Osteoblast (primary cell): Measurements from ENCODE around the gene SULT4A1. TPM values are rescaled to one million over a fixed set of nuclear protein-coding genes. Genes with fewer than 3 reads are reported as not detected.
A peak's percentile ranks its signal among the peaks of the same experiment; 100 is the strongest.

Experiments used
- DNase-seq: peaks from one replicate; pipeline ENCODE4 v3.0.0; 2011; ENCODE audit warnings: low spot score, mixed read lengths; ENCODE audit not compliant: insufficient read length; ENCODE audit errors: missing footprints
- H2AFZ ChIP-seq: 2 replicates; pipeline ENCODE4 v1.6.0; 2011; ENCODE audit warnings: mild to moderate bottlenecking, low read length
- H3K27ac ChIP-seq: 2 replicates; pipeline ENCODE4 v1.5.1; 2011; ENCODE audit warnings: mild to moderate bottlenecking, low read depth, low read length, moderate library complexity
- H3K27me3 ChIP-seq: 2 replicates; pipeline ENCODE4 v1.6.0; 2012; ENCODE audit warnings: mild to moderate bottlenecking, control low read depth, inconsistent platforms, low read length, moderate library complexity; ENCODE audit not compliant: insufficient read depth
- H3K36me3 ChIP-seq: 2 replicates; pipeline ENCODE4 v1.5.1; 2011; ENCODE audit warnings: mild to moderate bottlenecking, low read length, control low read depth, moderate library complexity; ENCODE audit not compliant: insufficient read depth
- H3K4me1 ChIP-seq: 2 replicates; pipeline ENCODE4 v1.5.1; 2011; ENCODE audit warnings: mild to moderate bottlenecking, low read length, control low read depth, moderate library complexity; ENCODE audit not compliant: insufficient read depth
- H3K4me2 ChIP-seq: 2 replicates; pipeline ENCODE4 v1.6.0; 2011; ENCODE audit warnings: mild to moderate bottlenecking, low read length; ENCODE audit not compliant: insufficient read depth
- H3K4me3 ChIP-seq: fragments of 200-600 bp; sonication (generic); 3 replicates; pipeline ENCODE4 v1.5.1; 2012; ENCODE audit warnings: mild to moderate bottlenecking, low read length, inconsistent platforms; ENCODE audit not compliant: insufficient read depth
- H3K79me2 ChIP-seq: 2 replicates; pipeline ENCODE4 v1.6.0; 2012; ENCODE audit warnings: mild to moderate bottlenecking, low read length, control low read depth, inconsistent platforms; ENCODE audit not compliant: insufficient read depth
- H3K9me3 ChIP-seq: 2 replicates; pipeline ENCODE4 v1.5.1; 2011; ENCODE audit warnings: low read depth, low read length, control low read depth
- H4K20me1 ChIP-seq: 2 replicates; pipeline ENCODE4 v1.6.0; 2012; ENCODE audit warnings: mild to moderate bottlenecking, low read length, control low read depth; ENCODE audit not compliant: insufficient read depth
- CTCF ChIP-seq: IDR thresholded peaks from 2 replicates; pipeline ENCODE4 v1.5.1; 2011; ENCODE audit warnings: mild to moderate bottlenecking, low read depth, low read length, moderate library complexity; ENCODE audit errors: extremely low read depth
- total RNA-seq: library from RNA; depleted of rRNA; stranded (reverse); fragments of >200 nt; gene quantifications from 2 replicates; pipeline ENCODE4 v1.2.3, GENCODE V29; 2012

SULT4A1 gene
- total RNA-seq, 1 donor, result under 0.01 TPM

- peaks cover 6% of the 10 kb centered on the region for H3K27me3 ChIP-seq
- no peaks in the 10 kb centered on the region for H3K79me2 ChIP-seq
- DNase-seq, result no peak
- no peaks in the 10 kb centered on the region for H3K4me1 ChIP-seq
- H3K27ac ChIP-seq, result no peak overlapping the region
- H4K20me1 ChIP-seq, result no peaks in the 10 kb centered on the region
- no peak overlapping the region for H3K4me2 ChIP-seq
- TF ChIP-seq CTCF, result no peak
- H3K9me3 ChIP-seq, result no peaks in the 10 kb centered on the region
- no peaks in the 10 kb centered on the region for H3K36me3 ChIP-seq
- H3K4me3 ChIP-seq, result no peak overlapping the region
- H2AFZ ChIP-seq, result no peak overlapping the region
Observed at GRCh38 chr22:43800970-43801369, 61.3 kb downstream of the SULT4A1 start.

- no peak overlapping the region for H3K27ac ChIP-seq
- H3K9me3 ChIP-seq, result no peaks in the 10 kb centered on the region
- no peaks in the 10 kb centered on the region for H3K79me2 ChIP-seq
- no peaks in the 10 kb centered on the region for H4K20me1 ChIP-seq
- no peak for DNase-seq
- no peak overlapping the region for H2AFZ ChIP-seq
- H3K27me3 ChIP-seq, result peaks cover 16% of the 10 kb centered on the region
- no peaks in the 10 kb centered on the region for H3K36me3 ChIP-seq
- no peak overlapping the region for H3K4me3 ChIP-seq
- TF ChIP-seq CTCF, result no peak
- no peaks in the 10 kb centered on the region for H3K4me1 ChIP-seq
- H3K4me2 ChIP-seq, result no peak overlapping the region
Observed at GRCh38 chr22:43798492-43798891, 63.8 kb downstream of the SULT4A1 start.

- Histone ChIP-seq H4K20me1 (no peaks in the 10 kb centered on the region), H2AFZ (no peak overlapping the region), H3K4me1 (no peaks in the 10 kb centered on the region), H3K36me3 (no peaks in the 10 kb centered on the region), H3K27me3 (peaks cover 13% of the 10 kb centered on the region), H3K9me3 (no peaks in the 10 kb centered on the region), H3K27ac (no peak overlapping the region), H3K4me3 (no peak overlapping the region), H3K4me2 (no peak overlapping the region), H3K79me2 (no peaks in the 10 kb centered on the region)
- peak; percentile 53 for TF ChIP-seq CTCF
- DNase-seq, result no peak
Observed at GRCh38 chr22:43796567-43796966, 65.7 kb downstream of the SULT4A1 start.

GRCh38 chr22:43795320-43795719, 67.0 kb downstream of the SULT4A1 start:
- TF ChIP-seq CTCF, result no peak
- peaks cover 11% of the 10 kb centered on the region for H3K27me3 ChIP-seq

More at GRCh38 chr22:43795320-43795719, 67.0 kb downstream of the SULT4A1 start:
- Histone ChIP-seq H3K79me2 (no peaks in the 10 kb centered on the region), H2AFZ (no peak overlapping the region), H3K27ac (no peak overlapping the region), H3K36me3 (no peaks in the 10 kb centered on the region), H3K4me3 (no peak overlapping the region), H3K4me2 (no peak overlapping the region), H4K20me1 (no peaks in the 10 kb centered on the region), H3K9me3 (no peaks in the 10 kb centered on the region), H3K4me1 (peaks cover 1% of the 10 kb centered on the region)
- DNase-seq, result no peak
